GM18526 (cell line): ENCODE results near the gene MUC5AC.

ENCODE experiments used
- POLR2A ChIP-seq: IDR thresholded peaks from 3 replicates; pipeline ENCODE4 v1.6.1; 2011; ENCODE audit not compliant: insufficient read length; ENCODE audit errors: extremely low read depth

Gene MUC5AC

GRCh38 chr11:1162491-1163311 is 4.9 kb downstream of the MUC5AC start:
- no peak for TF ChIP-seq POLR2A

- no peak for TF ChIP-seq POLR2A
Observed at GRCh38 chr11:1163321-1163910, 5.7 kb downstream of the MUC5AC start.

- TF ChIP-seq POLR2A: no peak
Observed at GRCh38 chr11:1163911-1164735, 6.4 kb downstream of the MUC5AC start.

- no peak for TF ChIP-seq POLR2A
Observed at GRCh38 chr11:1165256-1166041, 7.7 kb downstream of the MUC5AC start.

GRCh38 chr11:1167256-1167655 is 9.5 kb downstream of the MUC5AC start:
- TF ChIP-seq POLR2A: no peak

- no peak for TF ChIP-seq POLR2A
Observed at GRCh38 chr11:1167751-1168231, 10.0 kb downstream of the MUC5AC start.

- no peak for TF ChIP-seq POLR2A
Observed at GRCh38 chr11:1168256-1168655, 10.5 kb downstream of the MUC5AC start.

- TF ChIP-seq POLR2A: no peak
Observed at GRCh38 chr11:1168721-1169161, 11.0 kb downstream of the MUC5AC start.

- no peak for TF ChIP-seq POLR2A
Observed at GRCh38 chr11:1171223-1171984, 13.7 kb downstream of the MUC5AC start.

GRCh38 chr11:1171985-1172728 is 14.4 kb downstream of the MUC5AC start:
- no peak for TF ChIP-seq POLR2A

- TF ChIP-seq POLR2A: no peak
Observed at GRCh38 chr11:1172729-1173117, 15.0 kb downstream of the MUC5AC start.

- no peak for TF ChIP-seq POLR2A
Observed at GRCh38 chr11:1174441-1175370, 17.0 kb downstream of the MUC5AC start.

- no peak for TF ChIP-seq POLR2A
Observed at GRCh38 chr11:1175461-1176223, 17.9 kb downstream of the MUC5AC start.
